ENCODE data around the gene SLC34A3.

DNA sequence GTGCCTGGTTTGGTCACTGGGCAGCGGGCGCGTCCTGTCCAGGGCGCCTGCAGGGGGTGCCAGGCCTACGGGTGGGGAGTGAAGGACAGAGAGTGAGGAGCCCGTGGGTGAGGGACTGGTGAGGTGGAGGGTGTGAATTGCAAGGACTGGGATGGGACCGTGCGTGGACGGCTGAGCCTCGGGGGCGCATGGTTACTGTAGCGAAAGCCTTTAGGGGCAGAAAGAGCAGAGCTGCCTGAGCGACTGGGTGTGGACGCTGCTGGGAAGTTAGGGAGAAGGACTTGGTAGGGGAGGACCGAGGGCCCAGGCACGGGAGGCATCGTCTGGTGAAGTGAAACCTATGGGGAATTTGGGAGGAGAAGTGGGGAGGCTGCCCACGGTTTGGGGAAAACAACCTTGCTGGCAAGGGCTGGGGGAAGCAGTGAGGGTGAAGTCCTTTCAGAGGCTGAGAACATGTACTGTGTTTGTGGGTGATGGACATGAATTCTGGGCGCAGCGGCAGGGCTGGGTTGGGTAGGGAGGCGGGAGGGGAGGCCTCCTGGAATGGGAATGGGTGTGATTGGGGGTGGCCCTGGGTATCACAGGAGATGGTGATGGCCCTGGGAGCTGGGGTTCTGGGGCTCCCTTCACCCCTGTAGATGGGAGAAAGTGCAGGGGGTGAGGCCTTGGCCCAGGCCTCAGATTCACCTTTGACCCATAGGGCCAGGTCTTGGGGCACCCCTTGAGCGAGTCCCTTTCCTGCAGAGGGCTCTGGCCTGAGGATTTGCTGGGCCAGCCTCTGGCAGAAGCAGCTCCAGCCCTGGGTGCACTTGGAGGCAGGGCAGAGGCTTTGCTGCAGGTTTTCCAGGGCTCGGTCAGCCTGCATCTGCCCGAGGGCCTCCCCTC lies 45.1 kb downstream of the SLC34A3 start:
- TF ChIP-seq, protein P1, sequence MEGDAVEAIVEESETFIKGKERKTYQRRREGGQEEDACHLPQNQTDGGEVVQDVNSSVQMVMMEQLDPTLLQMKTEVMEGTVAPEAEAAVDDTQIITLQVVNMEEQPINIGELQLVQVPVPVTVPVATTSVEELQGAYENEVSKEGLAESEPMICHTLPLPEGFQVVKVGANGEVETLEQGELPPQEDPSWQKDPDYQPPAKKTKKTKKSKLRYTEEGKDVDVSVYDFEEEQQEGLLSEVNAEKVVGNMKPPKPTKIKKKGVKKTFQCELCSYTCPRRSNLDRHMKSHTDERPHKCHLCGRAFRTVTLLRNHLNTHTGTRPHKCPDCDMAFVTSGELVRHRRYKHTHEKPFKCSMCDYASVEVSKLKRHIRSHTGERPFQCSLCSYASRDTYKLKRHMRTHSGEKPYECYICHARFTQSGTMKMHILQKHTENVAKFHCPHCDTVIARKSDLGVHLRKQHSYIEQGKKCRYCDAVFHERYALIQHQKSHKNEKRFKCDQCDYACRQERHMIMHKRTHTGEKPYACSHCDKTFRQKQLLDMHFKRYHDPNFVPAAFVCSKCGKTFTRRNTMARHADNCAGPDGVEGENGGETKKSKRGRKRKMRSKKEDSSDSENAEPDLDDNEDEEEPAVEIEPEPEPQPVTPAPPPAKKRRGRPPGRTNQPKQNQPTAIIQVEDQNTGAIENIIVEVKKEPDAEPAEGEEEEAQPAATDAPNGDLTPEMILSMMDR (conservative IDR thresholded peaks at IDR 0.05 in 1 of 2, IDR thresholded peaks at IDR 0.05 in 1 of 2; ENCODE audit: extremely low read depth in 1 of 2, insufficient read depth in 1 of 2, low read depth in 1 of 2, low read length in 2 of 2) = no peak
- no peak for TF ChIP-seq EZH2 (IDR thresholded peaks at IDR 0.05; ENCODE audit: borderline replicate concordance, low read length)
